Activated CD4-positive, CD25-positive, alpha-beta regulatory T cell treated with anti-CD3 and anti-CD28 coated beads, Interleukin-2, amount 50 U/mL, for 16 hours (primary cell): Measurements from ENCODE around the gene PTPRF.

Source experiments
- DNase-seq: peaks from one replicate; pipeline ENCODE4 v3.0.0-alpha.2; 2020; ENCODE audit warnings: low read depth, low spot score

PTPRF gene

GRCh38 chr1:43664369-43664768 lies 133.7 kb downstream of the PTPRF start:
- no peak for DNase-seq

- no peak for DNase-seq
Observed at GRCh38 chr1:43666608-43667007, 135.9 kb downstream of the PTPRF start.

- no peak for DNase-seq
Observed at GRCh38 chr1:43668956-43669355, 138.3 kb downstream of the PTPRF start.

- no peak for DNase-seq
Observed at GRCh38 chr1:43669878-43670277, 139.2 kb downstream of the PTPRF start.

GRCh38 chr1:43671193-43671592 lies 140.5 kb downstream of the PTPRF start:
- no peak for DNase-seq

GRCh38 chr1:43671626-43672330 lies 141.1 kb downstream of the PTPRF start:
- no peak for DNase-seq

- no peak for DNase-seq
Observed at GRCh38 chr1:43673261-43673660, 142.6 kb downstream of the PTPRF start.
